T-helper 22 cell (primary cell): ENCODE results near the gene PCBP4.

Experiments
- DNase-seq: peaks from one replicate; pipeline ENCODE4 v3.0.0-alpha.2; 2020; ENCODE audit warnings: low read depth

The PCBP4 gene

DNA sequence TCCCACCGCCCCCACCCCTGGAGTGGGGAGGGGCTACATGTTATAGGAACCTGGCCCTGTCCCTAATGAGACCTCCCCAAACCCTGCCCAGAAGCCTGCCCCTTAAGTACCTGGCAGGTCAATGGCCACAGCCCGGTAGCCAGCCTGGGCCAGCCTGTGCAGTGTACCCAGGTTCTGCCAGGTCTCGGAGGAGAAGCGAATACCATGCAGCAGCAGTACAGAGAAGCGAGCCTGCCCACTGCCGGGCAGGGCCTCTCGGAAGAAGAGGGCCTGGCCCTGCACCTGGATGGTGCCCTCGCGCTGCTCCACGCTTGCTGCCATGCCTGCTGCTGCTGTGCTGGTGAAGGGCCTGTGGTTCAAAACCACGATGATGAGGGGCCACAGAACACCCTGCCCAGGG, 4.1 kb upstream of the PCBP4 start:
- no peak for DNase-seq

DNA sequence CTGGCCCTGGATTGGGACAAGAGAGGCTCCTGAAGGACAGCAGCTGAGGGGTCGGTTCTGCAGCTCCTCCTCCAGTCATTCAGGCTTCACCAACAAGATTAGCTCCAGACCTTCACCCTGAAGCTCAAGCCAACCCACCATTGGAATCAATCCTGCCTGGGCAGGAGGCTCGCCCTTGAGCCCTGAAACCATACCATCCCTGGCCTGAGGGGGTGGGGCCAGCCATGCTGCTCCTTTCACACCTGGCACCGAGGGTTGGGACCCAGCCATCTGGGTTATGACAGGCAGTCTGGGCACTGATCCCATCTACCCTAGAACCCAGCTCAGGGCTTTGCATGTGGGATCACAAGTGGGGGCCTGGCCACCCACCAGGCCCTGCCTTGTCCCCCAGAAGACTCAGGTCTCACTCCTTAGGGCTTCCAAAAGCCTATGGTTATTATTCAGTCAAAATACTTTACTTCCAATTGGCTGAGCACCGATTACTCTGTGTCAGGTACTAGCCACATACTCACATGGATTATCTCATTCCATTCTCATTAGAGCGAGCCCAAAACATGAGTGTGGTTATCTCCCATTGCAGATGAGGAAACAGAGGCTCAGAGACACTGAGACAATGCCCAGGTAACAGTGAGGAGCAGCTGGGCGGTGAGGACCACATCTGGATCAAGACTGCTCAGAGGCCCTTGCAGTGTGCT, 3.5 kb upstream of the PCBP4 start:
- DNase-seq: no peak

DNA sequence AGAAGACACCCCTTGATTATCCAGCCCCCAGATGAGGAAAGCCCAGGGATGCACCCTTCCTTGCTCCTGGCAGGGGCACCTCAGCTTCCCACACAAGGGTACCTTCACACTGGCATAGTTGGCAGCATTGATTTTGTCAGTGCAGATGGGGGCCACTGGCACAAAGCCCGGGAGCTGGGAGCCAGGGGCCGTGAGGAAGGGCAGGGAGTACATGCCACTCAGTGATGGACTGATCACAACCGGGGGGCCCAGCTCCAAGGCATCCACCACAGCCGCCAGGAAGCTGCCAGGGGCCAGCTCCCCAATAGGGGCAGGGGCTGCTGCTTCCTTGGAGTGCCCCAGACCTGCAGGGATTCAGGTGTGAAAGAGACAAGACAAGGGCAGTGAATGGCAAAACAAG, 2.6 kb upstream of the PCBP4 start:
- DNase-seq: no peak

DNA sequence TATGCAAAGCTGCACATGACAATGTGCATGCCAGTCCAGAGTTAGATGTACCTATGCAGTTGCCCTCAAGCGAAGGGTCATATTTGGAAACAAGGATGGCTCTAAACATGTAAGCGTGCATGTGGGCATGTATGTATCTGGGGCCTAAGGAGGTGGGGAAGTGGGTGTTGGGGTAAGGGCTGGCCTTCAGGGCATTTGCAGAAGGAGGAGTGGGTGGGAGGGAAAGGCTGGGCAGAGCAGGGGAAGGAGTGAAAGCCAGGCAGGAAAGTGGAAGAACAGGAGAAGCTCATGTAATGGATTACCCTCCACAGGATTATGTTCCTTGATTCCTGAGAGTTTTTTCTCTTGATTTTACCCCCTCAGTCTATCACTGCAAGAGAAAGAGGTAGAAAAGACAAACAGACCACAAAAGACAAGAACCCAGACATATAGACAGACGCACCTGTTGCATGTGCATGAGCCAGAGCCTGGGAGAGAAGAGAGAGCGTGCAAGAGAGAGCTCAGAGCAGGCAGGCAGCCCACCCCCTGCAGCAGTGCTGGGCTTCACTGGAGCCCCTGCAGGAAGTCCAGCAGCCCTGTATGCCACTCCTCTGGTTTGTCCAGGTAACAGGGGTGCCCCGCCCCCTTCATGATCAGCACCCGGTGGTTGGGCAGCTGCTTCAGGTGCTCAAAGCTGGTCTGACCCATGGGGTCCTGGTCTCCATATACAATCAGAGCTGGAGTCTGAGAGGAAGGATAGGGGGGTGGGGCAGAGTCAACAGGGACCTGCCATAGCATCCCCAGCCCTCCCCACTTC, 1.8 kb upstream of the PCBP4 start:
- DNase-seq: no peak

DNA sequence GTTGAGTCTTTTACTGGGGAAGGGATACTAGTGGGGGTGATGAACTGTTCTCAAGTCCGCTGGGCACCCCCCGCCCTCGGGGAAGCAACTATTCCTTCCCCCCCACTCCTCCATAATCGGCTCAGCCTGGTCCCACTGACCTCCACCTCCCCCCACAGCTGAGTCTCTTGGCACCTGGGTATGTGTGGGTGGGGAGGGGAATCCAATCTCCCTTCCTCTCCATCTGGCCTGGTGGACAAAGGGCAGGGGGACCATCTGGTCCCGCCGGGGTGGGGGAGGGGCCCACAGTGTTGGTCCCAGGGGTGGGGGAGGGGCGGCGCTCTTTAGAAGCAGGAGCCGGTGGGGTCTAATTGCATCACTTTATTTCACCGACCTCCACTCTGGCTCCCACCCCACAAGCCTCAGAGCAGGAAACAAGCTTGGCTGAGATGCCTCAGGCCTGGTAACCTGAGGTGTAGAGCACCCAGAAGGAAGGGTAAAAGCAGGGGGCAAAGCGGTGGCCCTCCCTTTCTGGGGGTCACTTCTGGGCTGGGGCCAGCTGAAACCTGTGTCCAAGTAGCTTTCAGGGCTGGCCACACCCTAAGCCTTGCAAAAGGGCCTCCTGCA, 1.0 kb upstream of the PCBP4 start:
- no peak for DNase-seq

DNA sequence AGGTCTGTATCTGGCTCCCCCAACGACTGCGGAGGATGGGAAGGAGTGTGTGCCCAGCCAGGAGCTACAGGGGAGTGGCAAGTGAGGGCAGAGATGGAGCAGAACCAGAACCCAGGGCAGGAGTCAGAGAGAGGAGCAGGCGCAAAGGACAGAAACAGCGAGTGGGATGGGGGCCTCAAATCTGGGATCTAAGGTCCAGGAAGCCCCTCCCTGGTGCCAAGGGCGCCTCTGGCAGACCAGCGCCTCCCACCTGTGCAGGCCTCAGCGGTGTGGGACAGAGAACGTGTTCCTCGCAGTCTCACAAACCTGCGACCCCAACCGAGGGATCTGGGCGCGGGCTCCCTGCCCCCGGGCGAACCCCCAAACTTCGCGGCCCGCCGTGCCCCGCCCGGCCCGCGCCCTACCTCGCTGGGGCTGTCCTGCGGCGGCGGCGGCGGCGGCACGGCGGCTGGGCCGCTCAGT, 301 bp downstream of the PCBP4 start:
- no peak for DNase-seq

DNA sequence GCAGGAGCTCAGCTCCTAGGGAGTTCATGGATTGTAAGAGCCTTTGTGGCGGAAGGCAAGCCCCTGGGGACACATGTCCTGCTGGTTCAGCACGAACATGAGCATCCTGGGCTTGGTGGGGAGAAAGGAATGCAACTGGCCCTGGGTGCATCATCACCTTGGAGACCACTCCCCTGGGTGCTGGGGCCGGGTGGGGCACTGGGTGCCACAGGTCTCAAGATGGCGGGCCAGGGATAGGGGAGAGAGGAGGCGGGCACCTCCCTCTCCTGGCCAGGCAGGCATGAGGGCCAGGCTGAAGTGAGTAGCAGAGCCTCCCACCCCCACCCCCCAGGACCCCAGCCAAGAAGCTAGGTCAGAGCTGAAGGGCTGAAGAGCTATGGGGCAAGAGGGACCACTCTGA, 768 bp downstream of the PCBP4 start:
- no peak for DNase-seq

DNA sequence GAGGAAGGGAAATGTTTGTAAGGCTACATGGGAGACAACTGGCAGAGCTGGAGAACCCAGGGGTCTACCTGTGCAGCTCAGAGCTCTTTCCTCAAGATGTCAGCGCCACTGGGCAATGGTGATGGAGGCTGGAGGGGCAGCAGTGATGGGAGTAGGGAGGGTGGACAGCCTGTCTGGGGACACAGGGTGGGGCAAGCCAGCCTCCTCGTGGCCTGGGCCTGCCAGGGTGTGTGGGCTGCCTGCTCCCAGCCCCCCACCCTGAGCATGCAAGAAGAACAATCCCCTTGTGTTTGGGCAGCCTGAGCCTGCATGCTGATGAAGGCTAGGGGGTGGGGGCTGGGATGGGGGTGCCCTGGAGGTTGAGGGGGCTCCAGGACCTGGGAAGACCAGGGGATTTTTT, 1.2 kb downstream of the PCBP4 start:
- DNase-seq: no peak

DNA sequence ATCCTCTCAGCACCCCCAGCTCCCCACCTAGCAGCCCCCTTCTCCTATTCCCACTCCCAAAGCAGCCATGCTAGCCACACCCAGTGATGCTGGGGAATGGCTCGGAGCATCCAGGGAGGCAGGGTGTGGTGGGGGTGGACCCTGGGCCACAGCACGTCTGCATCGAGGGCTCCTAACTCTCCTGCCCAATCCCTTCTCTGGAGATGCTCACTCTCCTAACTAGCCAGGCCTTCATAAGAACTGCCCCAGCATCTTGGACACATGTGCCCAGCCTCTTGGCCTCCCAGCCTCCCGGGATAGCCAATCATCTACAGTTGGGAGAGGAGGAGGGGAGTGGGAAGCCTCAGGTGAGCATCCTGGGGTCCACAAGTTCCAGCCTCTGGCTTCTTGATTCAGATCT, 2.7 kb downstream of the PCBP4 start:
- DNase-seq: no peak

DNA sequence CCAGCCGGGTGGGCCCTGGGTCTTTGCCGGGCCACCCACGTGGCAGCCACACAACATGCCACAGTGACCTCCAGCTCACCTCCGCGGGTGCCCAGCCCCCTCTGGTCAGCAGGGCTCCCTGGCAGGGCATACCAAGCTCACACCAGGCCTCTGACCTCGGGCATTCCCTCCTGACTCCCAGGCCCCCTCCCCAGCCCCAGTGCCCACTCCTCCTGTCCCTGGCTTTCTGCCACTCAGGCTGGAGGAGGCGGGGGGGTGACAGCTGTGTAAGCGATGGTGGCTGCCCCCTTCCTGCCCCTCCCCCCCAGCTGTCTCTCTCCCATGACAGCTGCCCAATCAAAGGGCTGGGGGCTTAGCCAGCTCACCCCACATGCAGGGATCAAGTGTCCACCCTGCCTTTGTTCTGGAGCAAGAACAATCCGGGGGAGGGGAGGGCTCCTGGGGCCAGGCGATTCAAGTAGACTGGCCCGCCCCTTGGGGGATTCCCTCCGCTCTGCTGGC, 3.3 kb downstream of the PCBP4 start:
- no peak for DNase-seq

DNA sequence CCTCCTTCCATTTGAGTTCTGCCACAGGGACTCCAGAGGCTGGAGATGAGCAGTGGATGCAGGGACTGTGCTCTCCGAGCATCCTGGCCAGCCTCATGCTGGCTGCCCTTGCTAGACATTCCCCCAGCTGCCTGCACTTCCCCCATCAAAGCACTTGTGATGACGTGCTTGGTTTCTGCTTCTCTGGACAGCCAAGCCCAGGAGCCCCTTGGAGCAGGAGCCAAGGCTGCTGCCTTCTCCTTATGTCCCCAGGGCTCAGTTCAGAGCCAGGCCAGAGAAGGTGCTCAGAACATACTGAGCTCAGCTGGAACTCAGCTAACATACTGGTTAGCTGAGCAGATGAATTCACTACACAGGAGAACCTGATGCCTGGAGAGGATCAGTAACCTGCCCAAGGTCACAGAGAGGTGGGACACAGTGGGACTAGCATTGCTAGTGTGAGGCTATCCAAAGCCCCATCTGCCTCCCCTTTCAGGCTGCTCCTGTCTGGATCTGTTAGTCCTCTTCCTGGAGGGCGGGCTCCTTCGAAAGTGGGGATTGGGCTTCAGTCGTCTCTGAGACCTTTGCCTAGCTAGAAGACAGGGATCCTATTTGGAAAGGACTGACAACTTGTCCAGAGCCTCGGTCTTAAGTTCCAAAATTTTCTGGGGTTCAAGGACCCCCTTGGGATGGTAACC, 4.3 kb downstream of the PCBP4 start:
- DNase-seq: no peak

DNA sequence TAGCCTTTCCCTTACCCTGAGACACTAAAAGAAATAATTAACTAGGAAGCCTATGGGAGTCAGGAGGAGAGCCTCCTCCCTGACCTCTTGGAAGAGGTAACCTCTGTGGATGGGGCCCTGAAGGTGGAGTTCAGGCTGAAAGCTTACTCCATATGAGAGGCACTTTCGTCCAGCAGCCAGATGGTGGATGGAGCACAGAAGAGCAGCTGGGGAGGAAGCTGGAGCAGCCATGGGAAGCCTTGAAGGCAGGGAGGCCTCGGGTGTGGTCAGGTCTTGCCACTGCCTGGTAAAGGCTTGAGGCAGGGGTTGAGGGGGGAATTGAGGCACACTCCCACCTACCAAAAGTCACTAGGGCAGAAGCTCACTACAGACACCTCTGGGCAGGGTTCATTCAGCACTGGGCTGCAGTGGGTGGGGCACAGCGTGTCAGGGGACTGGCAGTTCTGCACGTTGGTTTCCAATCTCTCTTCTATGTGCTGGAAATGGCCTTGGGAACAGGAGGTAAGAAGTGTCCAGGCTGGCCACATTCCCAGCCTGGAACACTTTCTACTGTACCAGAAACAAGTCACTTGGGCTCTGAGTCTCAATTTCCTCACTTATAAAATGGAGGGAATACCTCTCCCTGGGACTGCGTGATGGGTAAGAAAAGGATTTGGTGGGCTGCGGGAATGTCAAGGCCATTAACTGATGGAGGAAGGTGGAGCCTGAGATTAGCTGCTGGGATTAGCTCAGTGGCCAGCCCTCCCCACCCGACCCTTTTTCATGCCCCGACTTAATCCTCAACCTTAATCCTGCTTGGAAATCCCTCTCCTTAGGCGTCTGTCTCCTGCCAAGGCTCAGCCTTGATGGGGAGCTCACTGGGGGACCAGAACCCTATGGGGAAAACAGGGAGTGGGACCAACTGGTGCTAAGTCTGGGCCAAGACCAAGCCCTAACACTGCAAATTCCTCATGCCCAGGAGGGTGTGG, 5.4 kb downstream of the PCBP4 start:
- DNase-seq: no peak

DNA sequence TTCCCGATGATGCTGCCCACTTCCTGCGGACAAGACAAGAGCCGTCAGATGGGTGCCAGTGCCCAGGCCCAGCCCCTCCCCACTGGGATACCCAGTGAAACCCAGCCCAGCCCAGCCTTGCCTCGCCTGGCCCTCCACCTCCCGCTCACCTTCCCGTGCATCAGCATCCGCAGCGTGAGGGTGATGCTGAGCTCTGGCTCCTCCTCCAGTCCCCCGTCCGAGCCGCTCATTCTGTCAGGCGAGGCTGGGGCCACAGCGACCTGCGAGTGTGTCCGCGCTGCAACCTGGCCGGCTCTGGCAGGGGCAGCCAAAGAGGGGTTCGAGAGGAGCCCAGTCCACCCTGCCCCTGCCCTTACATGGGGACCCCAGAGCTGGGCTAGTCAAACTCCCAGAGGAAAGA, 6.2 kb downstream of the PCBP4 start:
- DNase-seq: no peak

DNA sequence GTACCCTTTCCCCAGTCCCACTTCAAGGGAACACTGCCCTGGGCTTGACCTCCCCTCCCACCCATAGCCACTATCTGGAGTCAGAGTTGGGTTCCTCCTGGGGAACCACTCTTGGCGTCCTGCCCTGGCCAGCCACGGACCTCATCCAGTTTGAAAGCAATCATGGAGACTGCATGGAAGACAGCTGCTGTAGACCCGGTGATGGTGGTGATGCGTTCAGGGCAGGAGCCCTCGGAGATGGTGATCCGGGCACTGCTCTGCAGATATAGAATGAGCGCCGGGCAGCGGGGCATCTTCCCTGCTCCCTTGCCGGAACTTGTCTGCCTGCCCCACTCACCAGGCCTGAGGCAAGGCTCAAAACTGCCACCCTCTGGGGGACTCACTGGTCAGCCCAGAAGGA, 6.9 kb downstream of the PCBP4 start:
- DNase-seq: no peak

DNA sequence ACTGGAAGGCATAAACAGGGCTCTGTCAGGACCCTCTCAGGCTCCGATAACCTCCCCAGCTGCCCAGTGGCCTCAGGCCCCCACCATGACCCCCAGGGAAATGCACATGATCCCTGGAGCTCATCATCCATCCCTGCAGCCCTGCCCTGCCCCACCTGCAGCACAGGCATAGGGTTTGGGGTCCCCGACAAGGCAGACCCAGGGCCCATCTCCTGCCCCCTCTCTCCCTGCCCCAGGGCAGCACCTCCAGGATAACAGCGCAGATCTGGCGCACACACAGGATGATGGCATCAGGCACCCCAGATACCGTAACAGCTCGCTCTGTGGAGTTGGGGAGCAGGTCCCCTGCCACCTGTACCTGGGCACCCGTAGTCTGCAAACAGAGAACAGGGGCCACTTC, 7.6 kb downstream of the PCBP4 start:
- DNase-seq: no peak

DNA sequence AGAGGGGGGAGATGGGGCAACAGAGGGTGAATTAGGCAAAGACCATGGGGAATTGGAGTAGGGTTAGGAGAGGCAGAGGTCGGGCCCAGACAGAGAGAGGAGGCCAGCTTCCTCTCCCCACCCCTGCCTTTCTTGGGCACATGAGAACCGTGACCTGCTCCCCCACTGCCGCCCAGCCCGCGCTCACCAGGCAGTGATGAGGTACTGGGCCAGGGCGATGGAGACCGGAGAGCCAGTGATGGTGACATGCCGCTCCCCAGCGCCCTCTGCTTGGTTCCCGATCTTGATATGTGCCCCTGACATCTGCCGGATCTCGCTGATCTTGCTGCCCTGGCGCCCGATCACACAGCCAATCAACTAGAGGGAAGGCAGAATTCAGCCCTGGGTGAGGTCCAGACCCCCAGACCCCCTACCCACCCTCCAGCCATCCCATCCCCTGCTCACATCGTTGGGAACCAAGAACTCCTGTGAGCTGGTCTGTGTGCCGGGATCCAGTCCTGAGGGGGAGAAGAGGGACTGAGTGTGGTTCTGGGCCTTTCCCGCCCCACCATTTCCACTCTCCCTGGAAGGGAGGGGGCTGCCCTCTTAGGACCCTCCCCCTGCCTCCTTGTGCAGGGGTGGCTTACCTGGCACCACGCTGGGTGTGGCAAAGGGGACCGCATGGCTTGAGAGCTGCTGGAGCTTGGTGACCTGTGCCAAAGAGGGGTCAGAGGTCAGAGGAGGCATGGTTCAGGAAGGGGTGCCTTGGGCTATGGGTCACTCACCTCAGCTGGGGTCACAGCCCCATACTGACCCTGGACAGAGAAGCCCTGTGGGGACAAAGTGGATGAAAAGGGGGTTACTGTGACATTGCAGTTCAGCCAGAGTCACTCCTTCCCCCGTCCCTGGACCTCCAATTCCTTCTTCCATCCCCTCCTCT, 8.4 kb downstream of the PCBP4 start:
- no peak for DNase-seq

DNA sequence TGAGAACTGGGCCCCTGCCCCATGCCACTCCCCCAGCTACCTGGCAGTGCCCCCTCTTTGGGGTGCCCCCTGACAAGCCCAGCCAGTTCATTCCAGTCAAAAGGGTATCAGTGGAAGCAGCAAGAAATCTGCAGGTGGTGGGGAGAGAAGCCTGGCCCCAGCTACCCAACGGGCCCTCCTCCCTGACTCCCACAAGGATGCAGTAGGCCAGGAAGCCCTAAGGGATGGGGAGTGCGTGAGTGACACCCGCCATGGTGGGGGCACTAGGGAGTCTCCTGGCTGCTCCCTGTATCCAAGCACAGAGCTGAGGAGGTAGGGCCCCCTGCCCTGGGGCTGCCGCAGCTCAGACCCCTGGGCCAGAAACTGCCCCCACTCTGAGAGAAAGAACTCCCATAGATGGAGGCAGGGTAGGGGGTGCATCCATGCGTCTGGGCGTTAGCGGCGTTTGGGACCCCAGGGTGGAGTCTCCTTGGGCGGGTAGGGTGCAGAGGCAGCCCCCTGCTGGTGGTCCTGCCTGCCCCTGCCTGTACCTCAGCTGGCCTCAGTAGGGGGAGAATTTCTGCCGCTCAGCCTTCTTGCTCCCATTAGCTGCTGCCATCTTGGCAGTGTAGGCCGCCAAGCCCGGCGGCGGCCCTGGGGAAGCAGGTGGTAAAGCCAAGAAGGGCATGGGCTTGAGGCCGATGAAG, 9.6 kb downstream of the PCBP4 start:
- DNase-seq: no peak

DNA sequence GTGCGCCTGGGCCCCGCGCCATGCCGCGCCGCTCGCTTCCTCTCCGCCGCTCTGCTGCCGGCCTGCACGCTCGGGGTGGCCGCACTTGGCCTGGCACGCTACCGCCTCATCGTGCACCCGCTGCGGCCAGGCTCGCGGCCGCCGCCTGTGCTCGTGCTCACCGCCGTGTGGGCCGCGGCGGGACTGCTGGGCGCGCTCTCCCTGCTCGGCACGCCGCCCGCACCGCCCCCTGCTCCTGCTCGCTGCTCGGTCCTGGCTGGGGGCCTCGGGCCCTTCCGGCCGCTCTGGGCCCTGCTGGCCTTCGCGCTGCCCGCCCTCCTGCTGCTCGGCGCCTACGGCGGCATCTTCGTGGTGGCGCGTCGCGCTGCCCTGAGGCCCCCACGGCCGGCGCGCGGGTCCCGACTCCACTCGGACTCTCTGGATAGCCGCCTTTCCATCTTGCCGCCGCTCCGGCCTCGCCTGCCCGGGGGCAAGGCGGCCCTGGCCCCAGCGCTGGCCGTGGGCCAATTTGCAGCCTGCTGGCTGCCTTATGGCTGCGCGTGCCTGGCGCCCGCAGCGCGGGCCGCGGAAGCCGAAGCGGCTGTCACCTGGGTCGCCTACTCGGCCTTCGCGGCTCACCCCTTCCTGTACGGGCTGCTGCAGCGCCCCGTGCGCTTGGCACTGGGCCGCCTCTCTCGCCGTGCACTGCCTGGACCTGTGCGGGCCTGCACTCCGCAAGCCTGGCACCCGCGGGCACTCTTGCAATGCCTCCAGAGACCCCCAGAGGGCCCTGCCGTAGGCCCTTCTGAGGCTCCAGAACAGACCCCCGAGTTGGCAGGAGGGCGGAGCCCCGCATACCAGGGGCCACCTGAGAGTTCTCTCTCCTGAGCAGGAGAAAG, 11.1 kb downstream of the PCBP4 start:
- DNase-seq: no peak
